SU-DHL-6 (cell line): ENCODE measurements around the gene EFCAB11.

Experiments
- CTCF ChIP-seq: fragments of 200-600 bp; sonication (generic); IDR thresholded peaks from one replicate; pipeline ENCODE4 v1.5.1; 2017; ENCODE audit warnings: antibody characterized with exemption, mild to moderate bottlenecking, low read length, moderate library complexity; ENCODE audit not compliant: insufficient read depth, poor library complexity, severe bottlenecking
- EZH2phosphoT487 ChIP-seq: fragments of 200-600 bp; sonication (generic), shearing (Covaris generic); conservative IDR thresholded peaks from 2 replicates; pipeline ENCODE4 v1.6.1; 2018; ENCODE audit warnings: mild to moderate bottlenecking, antibody characterized with exemption, low read length, moderate library complexity, mixed read lengths

- TF ChIP-seq CTCF (no peak), EZH2phosphoT487 (no peak)
Measured at GRCh38 chr14:90000935-90001334, 46.4 kb upstream of the EFCAB11 start.
